ENCODE results near the gene TNNC1. TPM values are rescaled to one million over a fixed set of nuclear protein-coding genes. Genes with fewer than 3 reads are reported as not detected.

TNNC1 gene
- polyA plus RNA-seq, 1 donor from 2014 or later: 2.2 TPM

DNA sequence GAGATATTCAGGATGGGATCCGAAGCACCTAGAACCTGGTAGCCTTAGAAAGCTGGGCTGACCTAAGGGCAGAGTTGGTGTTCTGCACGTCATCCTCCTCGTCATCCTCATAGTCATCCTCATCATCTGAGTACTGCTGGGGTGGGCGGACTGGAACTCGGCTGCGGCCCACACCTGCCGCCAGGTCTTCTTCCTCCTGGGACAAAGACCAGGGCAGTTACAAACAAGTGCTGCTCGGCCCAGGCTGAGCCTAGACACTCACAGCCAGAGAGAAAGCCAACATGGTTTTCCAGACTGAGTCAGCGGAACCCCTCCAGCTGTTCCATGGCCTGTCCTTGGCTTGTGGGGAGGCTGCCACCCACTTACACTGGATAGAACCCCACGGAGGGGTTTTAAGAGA, 49.5 kb downstream of the TNNC1 start:
- H3K4me3 ChIP-seq (ENCODE audit: low read length): no peak overlapping the region
- H3K27me3 ChIP-seq (ENCODE audit: insufficient read depth, low read depth, low read length): no peaks in the 10 kb centered on the region
- H3K9me3 ChIP-seq (ENCODE audit: low read length): no peaks in the 10 kb centered on the region
- H3K9ac ChIP-seq (ENCODE audit: low read length): no peak overlapping the region
- no peaks in the 10 kb centered on the region for H3K9me2 ChIP-seq (ENCODE audit: insufficient read depth, low read length)
- no peaks in the 10 kb centered on the region for H4K20me1 ChIP-seq (ENCODE audit: insufficient read depth)
- H3K36me3 ChIP-seq (ENCODE audit: insufficient read depth, low read length): peaks cover 7% of the 10 kb centered on the region
- H2AFZ ChIP-seq (ENCODE audit: low read depth, low read length): no peak overlapping the region
- H3K27ac ChIP-seq (ENCODE audit: low read length): no peak overlapping the region
- peaks cover 17% of the 10 kb centered on the region for H3K79me2 ChIP-seq (replicated peaks; ENCODE audit: insufficient read depth, low read length)
- H3K4me2 ChIP-seq (ENCODE audit: low read length): no peak overlapping the region
- no peaks in the 10 kb centered on the region for H3F3A ChIP-seq (ENCODE audit: insufficient read depth, low read length, poor library complexity, severe bottlenecking)
- TF ChIP-seq POLR2AphosphoS5 (IDR thresholded peaks at IDR 0.05) (no peak), CTCF (IDR thresholded peaks at IDR 0.05; ENCODE audit: poor library complexity, severe bottlenecking) (no peak), TAF1 (IDR thresholded peaks at IDR 0.05; ENCODE audit: low read depth) (no peak), SMC3 (conservative IDR thresholded peaks at IDR 0.05; ENCODE audit: poor library complexity) (no peak), REST (IDR thresholded peaks at IDR 0.05; ENCODE audit: borderline replicate concordance) (no peak), RAD21 (conservative IDR thresholded peaks at IDR 0.05) (no peak), EP300 (conservative IDR thresholded peaks at IDR 0.05; ENCODE audit: poor library complexity, severe bottlenecking) (no peak), EZH2 (IDR thresholded peaks at IDR 0.05; ENCODE audit: borderline replicate concordance, insufficient read depth, low read length, poor library complexity, severe bottlenecking) (no peak), MXI1 (conservative IDR thresholded peaks at IDR 0.05; ENCODE audit: poor library complexity, severe bottlenecking) (no peak)

GRCh38 chr3:52403955-52404354, 49.9 kb downstream of the TNNC1 start:
- Histone ChIP-seq H3K4me2 (ENCODE audit: low read length) (no peak overlapping the region), H2AFZ (ENCODE audit: low read depth, low read length) (no peak overlapping the region), H3K9ac (ENCODE audit: low read length) (no peak overlapping the region), H3F3A (ENCODE audit: insufficient read depth, low read length, poor library complexity, severe bottlenecking) (no peaks in the 10 kb centered on the region), H3K27ac (ENCODE audit: low read length) (no peak overlapping the region), H3K27me3 (ENCODE audit: insufficient read depth, low read depth, low read length) (no peaks in the 10 kb centered on the region), H3K4me3 (ENCODE audit: low read length) (no peak overlapping the region), H3K9me2 (ENCODE audit: insufficient read depth, low read length) (no peaks in the 10 kb centered on the region), H3K9me3 (ENCODE audit: low read length) (no peaks in the 10 kb centered on the region), H4K20me1 (ENCODE audit: insufficient read depth) (no peaks in the 10 kb centered on the region), H3K36me3 (ENCODE audit: insufficient read depth, low read length) (peaks cover 7% of the 10 kb centered on the region), H3K79me2 (replicated peaks; ENCODE audit: insufficient read depth, low read length) (peaks cover 13% of the 10 kb centered on the region)
- TF ChIP-seq POLR2AphosphoS5 (IDR thresholded peaks at IDR 0.05) (no peak), SMC3 (conservative IDR thresholded peaks at IDR 0.05; ENCODE audit: poor library complexity) (no peak), TAF1 (IDR thresholded peaks at IDR 0.05; ENCODE audit: low read depth) (no peak), RAD21 (conservative IDR thresholded peaks at IDR 0.05) (no peak), MXI1 (conservative IDR thresholded peaks at IDR 0.05; ENCODE audit: poor library complexity, severe bottlenecking) (no peak), EP300 (conservative IDR thresholded peaks at IDR 0.05; ENCODE audit: poor library complexity, severe bottlenecking) (no peak), EZH2 (IDR thresholded peaks at IDR 0.05; ENCODE audit: borderline replicate concordance, insufficient read depth, low read length, poor library complexity, severe bottlenecking) (no peak)

Measured in neural cell (in vitro differentiated cells).